ENCODE results near the gene DTNBP1. TPM values are rescaled to one million over a fixed set of nuclear protein-coding genes. Genes with fewer than 3 reads are reported as not detected.

Gene DTNBP1
- total and polyA plus RNA-seq, 7 experiments from 2014 or later, result 19.8 to 40.0 (median 27.4) TPM

DNA sequence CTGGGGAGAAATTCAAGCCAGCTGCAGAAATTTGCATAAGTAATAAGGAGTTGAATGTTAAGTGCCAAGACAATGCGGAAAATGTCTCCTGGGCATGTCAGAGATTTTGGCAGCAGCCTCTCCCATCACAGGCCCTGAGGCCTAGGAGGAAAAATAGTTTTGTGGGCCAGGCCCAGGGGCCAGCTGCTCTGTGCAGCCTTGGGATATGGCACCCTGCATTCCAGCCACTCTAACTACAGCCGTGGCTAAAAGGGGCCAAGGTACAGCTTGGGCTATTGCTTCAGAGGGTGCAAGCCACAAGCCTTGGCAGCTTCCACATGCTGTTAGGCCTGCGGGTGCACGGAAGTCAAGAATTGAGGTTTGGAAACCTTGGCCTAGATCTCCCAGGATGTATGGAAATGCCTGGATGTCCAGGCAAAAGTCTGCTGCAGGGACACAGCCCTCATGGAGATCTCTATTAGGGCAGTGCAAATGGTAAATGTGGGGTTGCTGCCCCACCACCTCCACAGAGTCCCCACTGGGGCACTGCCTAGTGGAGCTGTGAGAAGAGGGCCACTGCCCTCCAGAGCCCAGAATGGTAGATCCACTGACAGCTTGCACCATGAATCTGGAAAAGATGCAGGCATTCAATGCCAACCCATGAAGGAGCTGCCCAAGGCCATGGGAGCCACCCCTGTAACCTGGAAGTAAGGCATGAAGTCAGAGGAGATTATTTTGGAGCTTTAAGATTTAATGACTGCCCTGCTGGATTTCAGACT lies 126.5 kb downstream of the DTNBP1 start:
- no peak overlapping the region for H3K4me3 ChIP-seq (ENCODE audit: low read length)
- H3K9me3 ChIP-seq (ENCODE audit: control insufficient read depth in 2 of 3, low read length in 3 of 3), result no peaks in the 10 kb centered on the region
- no peaks in the 10 kb centered on the region for H3K27me3 ChIP-seq (ENCODE audit: control insufficient read depth in 2 of 2, insufficient read depth in 2 of 2, low read length in 2 of 2)
- H3K4me1 Mint-ChIP-seq, result peaks cover 4 to 32% (median 12%) of the 10 kb centered on the region in 7 donors
- ATAC-seq, result no peak
- H3K4me3 Mint-ChIP-seq, result no peak overlapping the region
- peaks cover 0 to 10% (median 0%) of the 10 kb centered on the region in 3 experiments for H3K36me3 ChIP-seq (ENCODE audit: control insufficient read depth in 2 of 3, insufficient read depth in 3 of 3, low read length in 3 of 3)
- DNase-seq, result no peak
- no peaks in the 10 kb centered on the region for H3K27me3 Mint-ChIP-seq
- no peak overlapping the region for H3K27ac ChIP-seq (ENCODE audit: low read depth, low read length)
- CTCF ChIA-PET, result no interaction called here
- intact Hi-C loops (cut with micrococcal nuclease), result no loop called here
- no peak overlapping the region for H3K27ac Mint-ChIP-seq
- peaks cover 0 to 4% (median 0%) of the 10 kb centered on the region in 11 donors for H3K9me3 Mint-ChIP-seq
- no peaks in the 10 kb centered on the region for H3K4me1 ChIP-seq (ENCODE audit: control insufficient read depth in 2 of 2, insufficient read depth in 2 of 2, low read length in 2 of 2)
- H3K36me3 Mint-ChIP-seq, result peaks cover 5 to 28% (median 17%) of the 10 kb centered on the region in 5 donors
- POLR2A ChIA-PET, result no interaction called here

- ChIA-PET POLR2A (no interaction called here), CTCF (no interaction called here)
- H3K36me3 Mint-ChIP-seq, result peaks cover 5 to 33% (median 17%) of the 10 kb centered on the region in 5 donors
- Histone ChIP-seq H3K36me3 (ENCODE audit: control insufficient read depth in 2 of 3, insufficient read depth in 3 of 3, low read length in 3 of 3) (peaks cover 0 to 13% (median 0%) of the 10 kb centered on the region in 3 experiments), H3K27ac (ENCODE audit: low read depth, low read length) (no peak overlapping the region), H3K9me3 (ENCODE audit: control insufficient read depth in 2 of 3, low read length in 3 of 3) (no peaks in the 10 kb centered on the region), H3K4me1 (ENCODE audit: control insufficient read depth in 2 of 2, insufficient read depth in 2 of 2, low read length in 2 of 2) (no peaks in the 10 kb centered on the region), H3K4me3 (ENCODE audit: low read length) (no peak overlapping the region), H3K27me3 (ENCODE audit: control insufficient read depth in 2 of 2, insufficient read depth in 2 of 2, low read length in 2 of 2) (no peaks in the 10 kb centered on the region)
- intact Hi-C loops (cut with micrococcal nuclease), result no loop called here
- no peak for ATAC-seq
- no peak overlapping the region for H3K4me3 Mint-ChIP-seq
- H3K4me1 Mint-ChIP-seq, result peaks cover 6 to 34% (median 17%) of the 10 kb centered on the region in 7 donors
- DNase-seq, result no peak
- H3K27me3 Mint-ChIP-seq, result no peaks in the 10 kb centered on the region
- peak overlapping the region in 3 of 9 donors; percentile 4 to 39 (median 12) for H3K27ac Mint-ChIP-seq
- peaks cover 0 to 4% (median 0%) of the 10 kb centered on the region in 11 donors for H3K9me3 Mint-ChIP-seq
Measured at GRCh38 chr6:15535495-15536197, 127.2 kb downstream of the DTNBP1 start.

DNA sequence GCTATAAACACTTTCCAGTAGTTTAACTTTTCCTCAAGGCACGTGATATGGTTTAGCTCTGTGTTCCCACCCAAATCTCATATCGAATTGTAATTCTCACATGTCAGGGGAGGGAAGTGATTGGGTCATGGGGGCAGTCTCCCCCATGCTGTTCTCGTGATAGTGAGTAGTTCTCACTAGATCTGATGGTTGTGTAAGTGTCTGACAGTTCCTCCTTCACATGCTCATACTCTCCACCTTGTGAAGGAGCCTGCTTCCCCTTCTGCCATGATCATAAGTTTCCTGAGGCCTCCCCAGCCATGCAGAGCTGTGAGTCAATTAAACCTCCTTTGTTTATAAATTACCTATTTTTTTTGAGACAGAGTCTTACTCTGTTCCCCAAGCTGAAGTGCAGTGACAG lies 127.9 kb downstream of the DTNBP1 start:
- H3K27ac ChIP-seq (ENCODE audit: low read depth, low read length), result no peak overlapping the region
- H3K27me3 ChIP-seq (ENCODE audit: control insufficient read depth in 2 of 2, insufficient read depth in 2 of 2, low read length in 2 of 2), result no peaks in the 10 kb centered on the region
- ChIA-PET CTCF (no interaction called here), POLR2A (no interaction called here)
- ATAC-seq (peak; percentile 80), DNase-seq (no peak)
- H3K27ac Mint-ChIP-seq, result peak overlapping the region in 2 of 9 donors; percentile 13 to 72
- peaks cover 8 to 38% (median 22%) of the 10 kb centered on the region in 7 donors for H3K4me1 Mint-ChIP-seq
- H3K27me3 Mint-ChIP-seq, result no peaks in the 10 kb centered on the region
- no peaks in the 10 kb centered on the region for H3K9me3 ChIP-seq (ENCODE audit: control insufficient read depth in 2 of 3, low read length in 3 of 3)
- peaks cover 5 to 38% (median 18%) of the 10 kb centered on the region in 5 donors for H3K36me3 Mint-ChIP-seq
- H3K9me3 Mint-ChIP-seq, result peaks cover 0 to 4% (median 0%) of the 10 kb centered on the region in 11 donors
- H3K4me3 Mint-ChIP-seq, result no peak overlapping the region
- intact Hi-C loops (cut with micrococcal nuclease), result no loop called here
- H3K4me3 ChIP-seq (ENCODE audit: low read length), result no peak overlapping the region
- no peaks in the 10 kb centered on the region for H3K4me1 ChIP-seq (ENCODE audit: control insufficient read depth in 2 of 2, insufficient read depth in 2 of 2, low read length in 2 of 2)
- peaks cover 0 to 13% (median 0%) of the 10 kb centered on the region in 3 experiments for H3K36me3 ChIP-seq (ENCODE audit: control insufficient read depth in 2 of 3, insufficient read depth in 3 of 3, low read length in 3 of 3)

DNA sequence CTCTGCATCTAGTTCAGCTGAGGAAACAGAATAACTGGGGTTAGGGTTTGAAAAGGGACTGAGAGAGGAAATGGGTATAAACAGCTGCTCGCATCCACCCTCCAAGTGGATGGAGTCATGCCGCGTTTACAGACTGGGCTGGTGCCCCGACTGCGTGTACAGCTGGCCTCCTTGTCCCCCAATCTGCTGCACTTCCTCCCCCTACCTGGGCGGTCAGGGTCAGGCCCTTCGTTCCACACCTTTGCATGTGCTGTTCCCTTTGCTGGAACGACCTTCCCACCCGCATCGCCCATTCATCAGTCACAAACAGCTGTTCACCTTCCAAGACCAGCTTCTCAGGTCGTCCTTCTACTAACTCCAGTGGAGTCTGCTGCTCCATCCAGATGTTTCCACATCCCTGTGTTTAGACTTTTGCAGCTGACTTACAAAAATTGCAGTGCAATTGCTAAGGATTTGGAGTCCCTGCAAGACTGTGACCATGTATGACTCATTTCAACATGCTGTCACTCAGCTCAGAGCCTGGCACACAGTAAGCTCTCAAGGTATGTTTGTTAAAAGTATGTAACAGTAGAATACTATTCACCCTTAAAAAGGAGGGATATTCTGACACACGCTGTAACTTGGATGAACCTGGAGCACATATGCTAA lies 129.3 kb downstream of the DTNBP1 start:
- Mint-ChIP-seq H3K36me3 (peaks cover 5 to 43% (median 25%) of the 10 kb centered on the region in 5 donors), H3K9me3 (peaks cover 0 to 4% (median 0%) of the 10 kb centered on the region in 11 donors), H3K4me3 (no peak overlapping the region), H3K27ac (peak overlapping the region in 2 of 9 donors; percentile 19 to 29), H3K27me3 (no peaks in the 10 kb centered on the region), H3K4me1 (peaks cover 8 to 39% (median 19%) of the 10 kb centered on the region in 7 donors)
- ATAC-seq (no peak), DNase-seq (no peak)
- Histone ChIP-seq H3K9me3 (ENCODE audit: control insufficient read depth in 2 of 3, low read length in 3 of 3) (no peaks in the 10 kb centered on the region), H3K36me3 (ENCODE audit: control insufficient read depth in 2 of 3, insufficient read depth in 3 of 3, low read length in 3 of 3) (peaks cover 0 to 20% (median 0%) of the 10 kb centered on the region in 3 experiments), H3K4me1 (ENCODE audit: control insufficient read depth in 2 of 2, insufficient read depth in 2 of 2, low read length in 2 of 2) (peaks cover 0 to 3% of the 10 kb centered on the region in 2 donors), H3K4me3 (ENCODE audit: low read length) (no peak overlapping the region), H3K27me3 (ENCODE audit: control insufficient read depth in 2 of 2, insufficient read depth in 2 of 2, low read length in 2 of 2) (no peaks in the 10 kb centered on the region), H3K27ac (ENCODE audit: low read depth, low read length) (no peak overlapping the region)
- ChIA-PET CTCF (interaction anchor here (1.1 kb wide), 1 partner anchor 597 kb away, joined by 4 read pairs; no protein-coding TSS in a partner anchor), POLR2A (no interaction called here)
- intact Hi-C loops (cut with micrococcal nuclease), result no loop called here

DNA sequence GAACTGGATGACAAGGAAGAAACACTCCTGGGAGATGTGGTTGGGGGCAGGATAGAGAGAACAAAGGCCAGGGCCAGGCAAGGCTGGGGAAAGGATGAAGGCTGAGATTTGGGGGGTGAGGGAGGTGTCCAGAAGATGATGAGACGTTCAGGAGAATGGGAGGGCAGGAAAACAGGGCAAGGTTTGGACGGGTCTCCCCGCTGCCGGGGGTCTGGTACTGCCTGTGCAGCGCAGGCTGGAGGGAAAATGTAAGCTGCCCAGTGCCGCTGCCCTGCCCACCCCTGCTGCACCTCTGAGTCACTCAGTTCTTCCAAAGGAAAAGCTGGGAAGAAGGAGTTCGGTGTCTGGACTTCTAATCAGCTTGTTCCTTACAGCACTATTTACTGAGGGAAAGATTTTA lies 130.9 kb downstream of the DTNBP1 start:
- Mint-ChIP-seq H3K4me3 (no peak overlapping the region), H3K27ac (peak overlapping the region in 4 of 9 donors; percentile 23 to 71 (median 37)), H3K4me1 (peaks cover 4 to 40% (median 17%) of the 10 kb centered on the region in 7 donors), H3K27me3 (no peaks in the 10 kb centered on the region), H3K9me3 (peaks cover 0 to 8% (median 0%) of the 10 kb centered on the region in 11 donors), H3K36me3 (peaks cover 13 to 51% (median 35%) of the 10 kb centered on the region in 5 donors)
- no peaks in the 10 kb centered on the region for H3K27me3 ChIP-seq (ENCODE audit: control insufficient read depth in 2 of 2, insufficient read depth in 2 of 2, low read length in 2 of 2)
- peaks cover 0 to 25% (median 0%) of the 10 kb centered on the region in 3 experiments for H3K36me3 ChIP-seq (ENCODE audit: control insufficient read depth in 2 of 3, insufficient read depth in 3 of 3, low read length in 3 of 3)
- CTCF ChIA-PET, result interaction anchor here (0.5 kb wide), 1 partner anchor 70 kb away, joined by 3 read pairs; no protein-coding TSS in a partner anchor
- no peak for DNase-seq
- no peak overlapping the region for H3K4me3 ChIP-seq (ENCODE audit: low read length)
- no peaks in the 10 kb centered on the region for H3K9me3 ChIP-seq (ENCODE audit: control insufficient read depth in 2 of 3, low read length in 3 of 3)
- no peak overlapping the region for H3K27ac ChIP-seq (ENCODE audit: low read depth, low read length)
- no peak for ATAC-seq
- POLR2A ChIA-PET, result no interaction called here
- intact Hi-C loops (cut with micrococcal nuclease), result no loop called here
- peaks cover 0 to 3% of the 10 kb centered on the region in 2 donors for H3K4me1 ChIP-seq (ENCODE audit: control insufficient read depth in 2 of 2, insufficient read depth in 2 of 2, low read length in 2 of 2)

- Histone ChIP-seq H3K36me3 (ENCODE audit: control insufficient read depth in 2 of 3, insufficient read depth in 3 of 3, low read length in 3 of 3) (peaks cover 0 to 30% (median 0%) of the 10 kb centered on the region in 3 experiments), H3K27ac (ENCODE audit: low read depth, low read length) (no peak overlapping the region), H3K4me1 (ENCODE audit: control insufficient read depth in 2 of 2, insufficient read depth in 2 of 2, low read length in 2 of 2) (peaks cover 0 to 3% of the 10 kb centered on the region in 2 donors), H3K4me3 (ENCODE audit: low read length) (no peak overlapping the region), H3K9me3 (ENCODE audit: control insufficient read depth in 2 of 3, low read length in 3 of 3) (no peaks in the 10 kb centered on the region), H3K27me3 (ENCODE audit: control insufficient read depth in 2 of 2, insufficient read depth in 2 of 2, low read length in 2 of 2) (no peaks in the 10 kb centered on the region)
- intact Hi-C loops (cut with micrococcal nuclease), result no loop called here
- Mint-ChIP-seq H3K36me3 (peaks cover 26 to 67% (median 51%) of the 10 kb centered on the region in 5 donors), H3K4me3 (peak overlapping the region in 7 of 10 donors; percentile 20 to 62 (median 52)), H3K27me3 (no peaks in the 10 kb centered on the region), H3K4me1 (peaks cover 10 to 54% (median 32%) of the 10 kb centered on the region in 7 donors), H3K27ac (peak overlapping the region in 8 of 9 donors; percentile 53 to 88 (median 76)), H3K9me3 (peaks cover 0 to 9% (median 6%) of the 10 kb centered on the region in 11 donors)
- DNase-seq (no peak), ATAC-seq (no peak)
- CTCF ChIA-PET, result no interaction called here
- POLR2A ChIA-PET, result no interaction called here
Measured at GRCh38 chr6:15530411-15530810, 132.4 kb downstream of the DTNBP1 start.
